ENCODE measurements around the gene UNG.
"Not testable (repeated sequence)": the region's sequence is repeated elsewhere in the genome, so short reads cannot be mapped to it uniquely, and the experiment has no call there.

UNG gene

GRCh38 chr12:109121346-109121880 is 24.0 kb downstream of the UNG start:
- DNase-seq (ENCODE audit: low read depth in 2 of 2): no peak

DNA sequence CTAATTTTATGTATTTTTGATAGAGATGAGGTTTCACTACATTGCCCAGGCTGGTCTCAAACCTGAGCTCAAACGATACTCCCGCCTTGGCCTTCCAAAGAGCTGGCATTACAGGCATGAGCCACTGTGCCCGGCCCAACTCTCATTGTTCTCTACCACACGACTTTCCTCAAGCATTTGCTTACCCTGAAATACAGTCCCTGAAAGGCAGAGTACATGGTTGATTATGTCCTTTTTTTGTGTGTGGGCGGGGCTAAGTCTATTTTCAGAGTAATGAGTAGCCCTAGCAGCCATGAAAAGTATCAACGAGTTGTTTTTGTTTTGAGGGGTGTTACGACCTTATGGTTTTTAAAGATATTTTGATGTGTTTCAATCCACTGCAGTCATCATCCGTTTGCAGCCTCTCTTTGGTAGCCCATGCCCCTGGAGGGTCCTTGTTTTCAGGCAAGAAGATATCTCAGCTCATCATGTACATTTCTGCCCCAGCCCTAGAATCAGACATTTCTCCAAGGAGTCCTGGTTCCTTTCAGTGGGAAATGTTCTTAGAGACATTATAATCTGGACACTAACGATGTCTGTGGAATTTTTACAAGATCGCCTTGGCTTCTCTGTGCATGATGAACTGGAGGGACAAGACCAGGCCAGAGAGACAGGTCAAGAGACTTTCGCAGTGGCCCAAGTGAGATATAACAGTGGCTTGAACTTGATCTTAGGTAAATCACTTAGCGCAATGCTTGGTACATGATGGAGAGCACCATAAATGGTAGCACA is 27.7 kb downstream of the UNG start:
- no peak for DNase-seq (ENCODE audit: low read depth in 2 of 2)

DNA sequence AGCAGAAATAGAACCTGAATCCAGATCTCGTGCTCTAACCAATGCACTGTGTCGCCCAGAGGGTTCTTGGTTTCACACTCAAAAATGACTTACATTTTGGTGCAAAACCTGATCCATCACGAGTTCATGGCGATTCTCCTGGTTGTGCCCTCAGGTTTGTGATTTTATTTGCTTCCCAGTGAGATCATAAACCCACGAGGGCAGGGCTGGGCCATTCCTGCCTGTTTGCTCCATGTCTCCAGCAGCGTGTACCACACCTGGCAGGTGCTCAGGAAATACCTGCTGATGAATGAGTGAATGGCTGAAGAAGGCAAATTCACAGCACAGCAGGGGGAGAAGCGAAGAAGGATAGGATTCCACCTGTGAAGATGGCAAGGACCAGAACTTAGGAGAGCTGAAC is 28.4 kb downstream of the UNG start:
- DNase-seq (ENCODE audit: low read depth in 2 of 2): no peak

- DNase-seq (ENCODE audit: low read depth in 2 of 2): no peak
Observed at GRCh38 chr12:109126784-109127183, 29.4 kb downstream of the UNG start.

- DNase-seq (ENCODE audit: low read depth in 2 of 2): no peak
Observed at GRCh38 chr12:109127533-109128242, 30.3 kb downstream of the UNG start.

- DNase-seq (ENCODE audit: low read depth in 2 of 2): no peak
Observed at GRCh38 chr12:109130297-109131153, 33.1 kb downstream of the UNG start.

GRCh38 chr12:109131154-109132050 is 34.0 kb downstream of the UNG start:
- no peak for DNase-seq (ENCODE audit: low read depth in 2 of 2)

DNA sequence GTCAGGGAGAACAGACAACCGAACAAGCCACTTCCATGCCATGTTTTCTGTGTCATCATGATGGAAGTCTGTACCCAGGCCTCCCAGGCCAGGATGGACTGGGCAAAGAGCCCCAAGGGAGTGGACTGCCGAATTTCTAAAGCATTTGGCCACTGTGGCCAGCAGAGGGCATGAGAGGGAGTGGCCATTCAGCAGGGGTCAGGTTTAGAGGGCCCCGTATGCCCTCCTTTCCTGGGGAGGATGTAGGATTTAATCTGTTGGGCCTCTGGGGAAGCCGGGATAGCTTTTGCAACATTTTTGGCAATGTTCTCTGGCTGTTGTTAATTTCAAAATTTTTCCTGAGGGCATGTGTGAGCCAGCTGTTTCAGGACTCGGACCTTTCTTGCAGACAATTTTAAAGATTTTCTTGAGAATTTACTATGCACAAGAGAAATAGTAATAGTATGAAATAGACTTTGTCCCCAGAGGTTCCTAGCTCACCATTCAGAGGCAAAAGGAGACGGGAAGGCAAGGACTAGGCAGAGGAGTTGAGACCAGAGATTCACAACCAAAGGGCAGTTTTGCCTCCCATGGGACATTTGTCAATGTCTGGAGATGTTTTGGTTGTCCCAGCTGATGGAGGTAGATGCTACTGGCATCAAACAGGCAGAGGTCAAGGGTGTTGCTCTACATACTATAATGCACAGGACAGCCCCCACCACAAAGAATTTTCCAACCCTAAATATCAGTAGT is 37.0 kb downstream of the UNG start:
- DNase-seq (ENCODE audit: low read depth in 2 of 2): no peak

GRCh38 chr12:109137055-109137454 is 39.7 kb downstream of the UNG start:
- DNase-seq (ENCODE audit: low read depth in 2 of 2): no peak

GRCh38 chr12:109139360-109139759 is 42.0 kb downstream of the UNG start:
- no peak for DNase-seq (ENCODE audit: low read depth in 2 of 2)

DNA sequence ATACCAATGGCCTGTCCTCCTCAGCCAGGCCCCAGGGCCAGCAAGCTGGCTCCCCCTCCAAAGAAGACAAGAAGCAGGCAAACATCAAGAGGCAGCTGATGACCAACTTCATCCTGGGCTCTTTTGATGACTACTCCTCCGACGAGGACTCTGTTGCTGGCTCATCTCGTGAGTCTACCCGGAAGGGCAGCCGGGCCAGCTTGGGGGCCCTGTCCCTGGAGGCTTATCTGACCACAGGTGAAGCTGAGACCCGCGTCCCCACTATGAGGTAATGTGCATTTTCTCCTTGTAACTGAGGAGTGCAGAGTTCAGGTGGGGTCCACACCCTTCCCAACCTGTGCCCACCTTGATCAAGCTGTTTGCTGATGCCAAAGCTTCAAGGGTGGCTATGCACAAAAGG is 42.4 kb downstream of the UNG start:
- no peak for DNase-seq (ENCODE audit: low read depth in 2 of 2)

GRCh38 chr12:109140560-109140959 is 43.2 kb downstream of the UNG start:
- no peak for DNase-seq (ENCODE audit: low read depth in 2 of 2)

DNA sequence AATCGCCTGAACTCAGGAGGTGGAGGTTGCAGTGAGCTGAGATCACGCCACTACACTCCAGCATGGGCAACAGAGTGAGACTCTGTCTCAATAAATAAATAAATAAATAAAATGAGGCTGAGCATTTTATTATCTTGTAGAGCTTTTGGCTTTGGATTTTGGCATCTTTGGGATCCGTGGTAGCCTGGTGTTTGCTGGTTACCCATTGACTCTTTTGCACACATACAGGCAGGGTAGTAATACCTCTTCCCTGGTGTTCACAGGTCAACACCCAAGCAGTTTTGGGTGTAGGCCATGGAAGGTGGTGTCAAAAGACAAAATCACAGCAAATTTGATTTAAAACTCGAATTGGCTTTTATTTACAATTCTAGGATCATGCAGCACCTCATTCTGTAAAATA is 46.8 kb downstream of the UNG start:
- DNase-seq (ENCODE audit: low read depth in 2 of 2): no peak

DNA sequence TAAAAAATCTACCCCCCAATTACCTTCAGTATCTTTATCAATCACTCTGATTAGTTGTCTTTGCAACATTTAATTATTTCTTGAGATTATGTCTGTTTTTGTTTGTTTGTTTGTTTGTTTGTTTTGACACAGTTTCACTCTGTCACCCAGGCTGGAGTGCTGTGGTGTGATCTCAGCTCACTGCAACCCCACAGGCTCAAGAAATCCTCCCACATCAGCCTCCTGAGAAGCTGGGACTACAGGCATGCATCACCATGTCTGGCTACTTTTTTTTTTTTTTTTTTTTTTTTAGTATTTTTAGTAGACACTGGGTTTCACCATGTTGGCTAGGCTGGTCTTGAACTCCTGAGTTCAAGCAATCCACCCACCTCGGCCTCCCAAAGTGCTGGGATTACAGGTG is 49.7 kb downstream of the UNG start:
- not testable (repeated sequence) for DNase-seq (ENCODE audit: low read depth in 2 of 2)

DNA sequence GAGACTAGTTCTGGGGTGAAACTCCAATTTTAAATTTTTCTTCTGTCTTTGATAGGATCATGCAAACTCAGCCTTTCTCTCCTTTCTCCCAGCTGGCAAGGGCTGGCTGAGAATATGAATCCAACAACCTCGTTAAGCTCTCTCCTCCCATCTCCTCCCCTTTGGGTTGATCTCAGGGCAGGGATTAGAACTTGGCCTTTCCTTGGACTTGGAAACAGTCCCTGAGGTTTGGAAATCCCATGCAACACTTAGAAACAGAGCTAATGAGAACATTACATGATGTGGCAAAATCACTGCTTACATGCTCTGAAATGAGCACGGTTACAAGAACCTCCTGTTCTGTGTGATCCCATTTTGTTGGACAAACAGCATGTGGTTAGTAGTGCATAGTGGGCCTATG is 50.6 kb downstream of the UNG start:
- DNase-seq (ENCODE audit: low read depth in 2 of 2): no peak

GRCh38 chr12:109150124-109150640 is 52.8 kb downstream of the UNG start:
- no peak for DNase-seq (ENCODE audit: low read depth in 2 of 2)

DNA sequence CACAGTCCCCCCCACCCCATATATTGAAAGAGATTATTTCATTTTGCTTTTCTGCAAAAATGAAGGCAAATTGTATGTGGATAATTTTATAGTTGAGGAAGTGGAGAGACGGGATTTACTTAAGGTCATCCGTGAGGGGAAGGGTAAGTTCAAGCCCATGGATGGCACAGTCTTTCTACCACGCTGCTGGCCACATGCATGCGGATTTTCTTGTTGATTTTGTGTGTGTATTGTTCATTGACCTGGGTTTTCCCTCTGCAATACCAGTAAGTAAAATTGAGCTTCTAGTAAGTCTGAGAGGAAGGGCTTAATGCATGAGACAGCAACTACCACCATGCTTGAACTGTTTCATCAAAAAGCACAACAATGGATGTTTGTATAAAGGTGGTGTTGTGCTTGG is 54.1 kb downstream of the UNG start:
- DNase-seq (ENCODE audit: low read depth in 2 of 2): no peak

- DNase-seq (ENCODE audit: low read depth in 2 of 2): no peak
Observed at GRCh38 chr12:109153821-109154441, 56.5 kb downstream of the UNG start.
